ENCODE data around the gene MASP2.
"Not testable (repeated sequence)": the region's sequence is repeated elsewhere in the genome, so short reads cannot be mapped to it uniquely, and the experiment has no call there.

MASP2 gene

GRCh38 chr1:11056504-11056903 is 9.5 kb upstream of the MASP2 start:
- Histone ChIP-seq H3K27me3 (replicated peaks; ENCODE audit: control insufficient read depth, insufficient read depth, low read length) (no peaks in the 10 kb centered on the region), H3K36me3 (ENCODE audit: control insufficient read depth, insufficient read depth, low read length, severe bottlenecking) (peaks cover 23% of the 10 kb centered on the region)

GRCh38 chr1:11055676-11056075 is 8.6 kb upstream of the MASP2 start:
- Histone ChIP-seq H3K4me1 (ENCODE audit: control insufficient read depth, insufficient read depth, low read length) (peaks cover 7% of the 10 kb centered on the region), H3K27me3 (replicated peaks; ENCODE audit: control insufficient read depth, insufficient read depth, low read length) (no peaks in the 10 kb centered on the region), H3K9ac (ENCODE audit: low read length) (no peak overlapping the region), H3K4me3 (ENCODE audit: low read length) (no peak overlapping the region), H3K9me3 (ENCODE audit: control insufficient read depth, low read length) (no peaks in the 10 kb centered on the region), H3K36me3 (ENCODE audit: control insufficient read depth, insufficient read depth, low read length, severe bottlenecking) (peaks cover 23% of the 10 kb centered on the region)
- no peak for DNase-seq (ENCODE audit: low read depth)

More at GRCh38 chr1:11056504-11056903, 9.5 kb upstream of the MASP2 start:
- no peak for DNase-seq (ENCODE audit: low read depth)
- peaks cover 11% of the 10 kb centered on the region for H3K4me1 ChIP-seq (ENCODE audit: control insufficient read depth, insufficient read depth, low read length)
- no peak overlapping the region for H3K4me3 ChIP-seq (ENCODE audit: low read length)
- H3K9ac ChIP-seq (ENCODE audit: low read length) = no peak overlapping the region
- no peaks in the 10 kb centered on the region for H3K9me3 ChIP-seq (ENCODE audit: control insufficient read depth, low read length)

GRCh38 chr1:11054666-11055065 is 7.6 kb upstream of the MASP2 start:
- DNase-seq (ENCODE audit: low read depth) = no peak
- Histone ChIP-seq H3K36me3 (ENCODE audit: control insufficient read depth, insufficient read depth, low read length, severe bottlenecking) (peaks cover 23% of the 10 kb centered on the region), H3K27me3 (replicated peaks; ENCODE audit: control insufficient read depth, insufficient read depth, low read length) (no peaks in the 10 kb centered on the region), H3K4me3 (ENCODE audit: low read length) (no peak overlapping the region), H3K4me1 (ENCODE audit: control insufficient read depth, insufficient read depth, low read length) (peaks cover 5% of the 10 kb centered on the region), H3K9me3 (ENCODE audit: control insufficient read depth, low read length) (no peaks in the 10 kb centered on the region), H3K9ac (ENCODE audit: low read length) (no peak overlapping the region)

GRCh38 chr1:11054181-11054580 is 7.1 kb upstream of the MASP2 start:
- DNase-seq (ENCODE audit: low read depth) = no peak
- Histone ChIP-seq H3K9ac (ENCODE audit: low read length) (no peak overlapping the region), H3K36me3 (ENCODE audit: control insufficient read depth, insufficient read depth, low read length, severe bottlenecking) (peaks cover 23% of the 10 kb centered on the region), H3K9me3 (ENCODE audit: control insufficient read depth, low read length) (no peaks in the 10 kb centered on the region), H3K27me3 (replicated peaks; ENCODE audit: control insufficient read depth, insufficient read depth, low read length) (no peaks in the 10 kb centered on the region), H3K4me1 (ENCODE audit: control insufficient read depth, insufficient read depth, low read length) (peaks cover 5% of the 10 kb centered on the region), H3K4me3 (ENCODE audit: low read length) (no peak overlapping the region)

- Histone ChIP-seq H3K9ac (ENCODE audit: low read length) (no peak overlapping the region), H3K36me3 (ENCODE audit: control insufficient read depth, insufficient read depth, low read length, severe bottlenecking) (peaks cover 23% of the 10 kb centered on the region), H3K4me3 (ENCODE audit: low read length) (no peak overlapping the region), H3K27me3 (replicated peaks; ENCODE audit: control insufficient read depth, insufficient read depth, low read length) (no peaks in the 10 kb centered on the region), H3K9me3 (ENCODE audit: control insufficient read depth, low read length) (no peaks in the 10 kb centered on the region), H3K4me1 (ENCODE audit: control insufficient read depth, insufficient read depth, low read length) (peaks cover 4% of the 10 kb centered on the region)
- peak; percentile 35 for DNase-seq (ENCODE audit: low read depth)
Observed at GRCh38 chr1:11053758-11054137, 6.7 kb upstream of the MASP2 start.

GRCh38 chr1:11052839-11053757 is 6.1 kb upstream of the MASP2 start:
- no peak overlapping the region for H3K9ac ChIP-seq (ENCODE audit: low read length)
- H3K9me3 ChIP-seq (ENCODE audit: control insufficient read depth, low read length) = no peaks in the 10 kb centered on the region
- no peaks in the 10 kb centered on the region for H3K4me1 ChIP-seq (ENCODE audit: control insufficient read depth, insufficient read depth, low read length)
- DNase-seq (ENCODE audit: low read depth) = no peak
- H3K27me3 ChIP-seq (replicated peaks; ENCODE audit: control insufficient read depth, insufficient read depth, low read length) = no peaks in the 10 kb centered on the region
- H3K36me3 ChIP-seq (ENCODE audit: control insufficient read depth, insufficient read depth, low read length, severe bottlenecking) = peaks cover 23% of the 10 kb centered on the region
- no peak overlapping the region for H3K4me3 ChIP-seq (ENCODE audit: low read length)

- H3K4me3 ChIP-seq (ENCODE audit: low read length) = no peak overlapping the region
- peak; percentile 5 for DNase-seq (ENCODE audit: low read depth)
- no peak overlapping the region for H3K9ac ChIP-seq (ENCODE audit: low read length)
- H3K27me3 ChIP-seq (replicated peaks; ENCODE audit: control insufficient read depth, insufficient read depth, low read length) = no peaks in the 10 kb centered on the region
- peaks cover 17% of the 10 kb centered on the region for H3K36me3 ChIP-seq (ENCODE audit: control insufficient read depth, insufficient read depth, low read length, severe bottlenecking)
- H3K9me3 ChIP-seq (ENCODE audit: control insufficient read depth, low read length) = no peaks in the 10 kb centered on the region
- H3K4me1 ChIP-seq (ENCODE audit: control insufficient read depth, insufficient read depth, low read length) = no peaks in the 10 kb centered on the region
Observed at GRCh38 chr1:11051781-11052511, 4.9 kb upstream of the MASP2 start.

- peaks cover 11% of the 10 kb centered on the region for H3K36me3 ChIP-seq (ENCODE audit: control insufficient read depth, insufficient read depth, low read length, severe bottlenecking)
- not testable (repeated sequence) for H3K4me3 ChIP-seq (ENCODE audit: low read length); H3K4me1 ChIP-seq (ENCODE audit: control insufficient read depth, insufficient read depth, low read length); H3K27me3 ChIP-seq (replicated peaks; ENCODE audit: control insufficient read depth, insufficient read depth, low read length); H3K9ac ChIP-seq (ENCODE audit: low read length); DNase-seq (ENCODE audit: low read depth); H3K9me3 ChIP-seq (ENCODE audit: control insufficient read depth, low read length)
Observed at GRCh38 chr1:11051121-11051520, 4.1 kb upstream of the MASP2 start.

- Histone ChIP-seq H3K27me3 (replicated peaks; ENCODE audit: control insufficient read depth, insufficient read depth, low read length) (peaks cover 12% of the 10 kb centered on the region), H3K9ac (ENCODE audit: low read length) (no peak overlapping the region), H3K36me3 (ENCODE audit: control insufficient read depth, insufficient read depth, low read length, severe bottlenecking) (no peaks in the 10 kb centered on the region), H3K9me3 (ENCODE audit: control insufficient read depth, low read length) (no peaks in the 10 kb centered on the region), H3K4me1 (ENCODE audit: control insufficient read depth, insufficient read depth, low read length) (no peaks in the 10 kb centered on the region), H3K4me3 (ENCODE audit: low read length) (no peak overlapping the region)
- no peak for DNase-seq (ENCODE audit: low read depth)
Observed at GRCh38 chr1:11046270-11046566, 821 bp downstream of the MASP2 start.

GRCh38 chr1:11045428-11046269 is 1.4 kb downstream of the MASP2 start:
- Histone ChIP-seq H3K9me3 (ENCODE audit: control insufficient read depth, low read length) (no peaks in the 10 kb centered on the region), H3K4me1 (ENCODE audit: control insufficient read depth, insufficient read depth, low read length) (no peaks in the 10 kb centered on the region), H3K4me3 (ENCODE audit: low read length) (no peak overlapping the region), H3K36me3 (ENCODE audit: control insufficient read depth, insufficient read depth, low read length, severe bottlenecking) (no peaks in the 10 kb centered on the region), H3K27me3 (replicated peaks; ENCODE audit: control insufficient read depth, insufficient read depth, low read length) (peaks cover 12% of the 10 kb centered on the region), H3K9ac (ENCODE audit: low read length) (no peak overlapping the region)
- no peak for DNase-seq (ENCODE audit: low read depth)

- DNase-seq (ENCODE audit: low read depth) = no peak
- Histone ChIP-seq H3K4me3 (ENCODE audit: low read length) (no peak overlapping the region), H3K4me1 (ENCODE audit: control insufficient read depth, insufficient read depth, low read length) (no peaks in the 10 kb centered on the region), H3K27me3 (replicated peaks; ENCODE audit: control insufficient read depth, insufficient read depth, low read length) (peaks cover 12% of the 10 kb centered on the region), H3K36me3 (ENCODE audit: control insufficient read depth, insufficient read depth, low read length, severe bottlenecking) (no peaks in the 10 kb centered on the region), H3K9me3 (ENCODE audit: control insufficient read depth, low read length) (no peaks in the 10 kb centered on the region), H3K9ac (ENCODE audit: low read length) (no peak overlapping the region)
Observed at GRCh38 chr1:11044849-11045427, 2.1 kb downstream of the MASP2 start.
